Measurements from ENCODE around the gene WDFY3.

WDFY3 gene

GRCh38 chr4:84639145-84639544, 327.3 kb downstream of the WDFY3 start:
- H3K36me3 Mint-ChIP-seq: no peaks in the 10 kb centered on the region
- H3K27me3 Mint-ChIP-seq: peaks cover 4% of the 10 kb centered on the region
- no peaks in the 10 kb centered on the region for H3K4me1 Mint-ChIP-seq
- H3K27ac Mint-ChIP-seq: no peak overlapping the region
- no peak for DNase-seq
- H3K9me3 Mint-ChIP-seq: no peaks in the 10 kb centered on the region
- CTCF ChIA-PET: no interaction called here
- no peak overlapping the region for H3K4me3 Mint-ChIP-seq

GRCh38 chr4:84638092-84638491, 328.4 kb downstream of the WDFY3 start:
- Mint-ChIP-seq H3K27me3 (peaks cover 4% of the 10 kb centered on the region), H3K27ac (no peak overlapping the region), H3K9me3 (no peaks in the 10 kb centered on the region), H3K4me1 (no peaks in the 10 kb centered on the region), H3K4me3 (no peak overlapping the region), H3K36me3 (no peaks in the 10 kb centered on the region)
- no peak for DNase-seq
- CTCF ChIA-PET: no interaction called here

- CTCF ChIA-PET: no interaction called here
- Mint-ChIP-seq H3K9me3 (no peaks in the 10 kb centered on the region), H3K4me1 (no peaks in the 10 kb centered on the region), H3K4me3 (no peak overlapping the region), H3K27me3 (peaks cover 4% of the 10 kb centered on the region), H3K27ac (no peak overlapping the region), H3K36me3 (no peaks in the 10 kb centered on the region)
- no peak for DNase-seq
Measured at GRCh38 chr4:84634961-84635360, 331.5 kb downstream of the WDFY3 start.

GRCh38 chr4:84632092-84632491, 334.4 kb downstream of the WDFY3 start:
- Mint-ChIP-seq H3K36me3 (no peaks in the 10 kb centered on the region), H3K27me3 (peaks cover 4% of the 10 kb centered on the region), H3K9me3 (no peaks in the 10 kb centered on the region), H3K4me1 (no peaks in the 10 kb centered on the region), H3K27ac (no peak overlapping the region), H3K4me3 (no peak overlapping the region)
- DNase-seq: no peak
- CTCF ChIA-PET: no interaction called here

- H3K27me3 Mint-ChIP-seq: peaks cover 4% of the 10 kb centered on the region
- no peak for DNase-seq
- no peaks in the 10 kb centered on the region for H3K36me3 Mint-ChIP-seq
- no peak overlapping the region for H3K27ac Mint-ChIP-seq
- H3K9me3 Mint-ChIP-seq: no peaks in the 10 kb centered on the region
- no peaks in the 10 kb centered on the region for H3K4me1 Mint-ChIP-seq
- CTCF ChIA-PET: no interaction called here
- H3K4me3 Mint-ChIP-seq: no peak overlapping the region
Measured at GRCh38 chr4:84631573-84631972, 334.9 kb downstream of the WDFY3 start.

- no peak overlapping the region for H3K27ac Mint-ChIP-seq
Measured at GRCh38 chr4:84626673-84627072, 339.8 kb downstream of the WDFY3 start.

GRCh38 chr4:84623661-84624060, 342.8 kb downstream of the WDFY3 start:
- Mint-ChIP-seq H3K27ac (no peak overlapping the region), H3K36me3 (no peaks in the 10 kb centered on the region)
- CTCF ChIA-PET: no interaction called here

More at GRCh38 chr4:84626673-84627072, 339.8 kb downstream of the WDFY3 start:
- no peaks in the 10 kb centered on the region for H3K9me3 Mint-ChIP-seq
- CTCF ChIA-PET: no interaction called here
- no peak for DNase-seq
- H3K27me3 Mint-ChIP-seq: no peaks in the 10 kb centered on the region
- H3K36me3 Mint-ChIP-seq: no peaks in the 10 kb centered on the region
- no peaks in the 10 kb centered on the region for H3K4me1 Mint-ChIP-seq
- no peak overlapping the region for H3K4me3 Mint-ChIP-seq

GRCh38 chr4:84622959-84623358, 343.5 kb downstream of the WDFY3 start:
- Mint-ChIP-seq H3K4me1 (no peaks in the 10 kb centered on the region), H3K27ac (no peak overlapping the region), H3K27me3 (no peaks in the 10 kb centered on the region), H3K4me3 (no peak overlapping the region), H3K9me3 (no peaks in the 10 kb centered on the region), H3K36me3 (no peaks in the 10 kb centered on the region)
- CTCF ChIA-PET: no interaction called here
- no peak for DNase-seq

More at GRCh38 chr4:84623661-84624060, 342.8 kb downstream of the WDFY3 start:
- Mint-ChIP-seq H3K4me3 (no peak overlapping the region), H3K27me3 (no peaks in the 10 kb centered on the region), H3K9me3 (no peaks in the 10 kb centered on the region), H3K4me1 (no peaks in the 10 kb centered on the region)
- no peak for DNase-seq

All from activated naive CD4-positive, alpha-beta T cell treated with anti-CD3 and anti-CD28 coated beads, Interleukin-2, amount 10 ng/mL, durations not matched to agents 7 days and 5 days (primary cell).